BLaER1 treated with 17β-estradiol and CSF1 and Interleukin-3, amounts not matched to agents 10 nM and 100 nM (cell line): Measurements from ENCODE around the gene SOAT2.

Source experiments
- H3K27ac ChIP-seq, 11 experiments: shearing (Covaris generic); formaldehyde crosslinking; 2 replicates each; pipeline ENCODE4 v1.8.1; 2022
- H3K27me3 ChIP-seq, 11 experiments: shearing (Covaris generic); formaldehyde crosslinking; 2 replicates each; pipeline ENCODE4 v1.8.1; 2022
- H3K36me3 ChIP-seq, 11 experiments: shearing (Covaris generic); formaldehyde crosslinking; 2 replicates each; pipeline ENCODE4 v1.8.1; 2022
- H3K4me1 ChIP-seq, 10 experiments: shearing (Covaris generic); formaldehyde crosslinking; 2 replicates each; pipeline ENCODE4 v1.8.1; 2022
- H3K4me2 ChIP-seq, 11 experiments: shearing (Covaris generic); formaldehyde crosslinking; 2 replicates each; pipeline ENCODE4 v1.8.1; 2022
- H3K4me3 ChIP-seq, 10 experiments: shearing (Covaris generic); formaldehyde crosslinking; 2 replicates each; pipeline ENCODE4 v1.8.1; 2022
- H3K9ac ChIP-seq, 11 experiments: shearing (Covaris generic); formaldehyde crosslinking; 2 replicates each; pipeline ENCODE4 v1.8.1; 2022
- H3K9me3 ChIP-seq, 11 experiments: shearing (Covaris generic); formaldehyde crosslinking; replicated peaks in 1 of 11; 2 replicates each; pipeline ENCODE4 v1.8.1; 2022
- H4K20me1 ChIP-seq, 11 experiments: shearing (Covaris generic); formaldehyde crosslinking; 2 replicates each; pipeline ENCODE4 v1.8.1; 2022
- Cebpa-rat ChIP-seq, 11 experiments: shearing (Covaris generic); IDR thresholded peaks; 2 replicates each; pipeline ENCODE4 v1.8.1; 2022

Gene SOAT2

DNA sequence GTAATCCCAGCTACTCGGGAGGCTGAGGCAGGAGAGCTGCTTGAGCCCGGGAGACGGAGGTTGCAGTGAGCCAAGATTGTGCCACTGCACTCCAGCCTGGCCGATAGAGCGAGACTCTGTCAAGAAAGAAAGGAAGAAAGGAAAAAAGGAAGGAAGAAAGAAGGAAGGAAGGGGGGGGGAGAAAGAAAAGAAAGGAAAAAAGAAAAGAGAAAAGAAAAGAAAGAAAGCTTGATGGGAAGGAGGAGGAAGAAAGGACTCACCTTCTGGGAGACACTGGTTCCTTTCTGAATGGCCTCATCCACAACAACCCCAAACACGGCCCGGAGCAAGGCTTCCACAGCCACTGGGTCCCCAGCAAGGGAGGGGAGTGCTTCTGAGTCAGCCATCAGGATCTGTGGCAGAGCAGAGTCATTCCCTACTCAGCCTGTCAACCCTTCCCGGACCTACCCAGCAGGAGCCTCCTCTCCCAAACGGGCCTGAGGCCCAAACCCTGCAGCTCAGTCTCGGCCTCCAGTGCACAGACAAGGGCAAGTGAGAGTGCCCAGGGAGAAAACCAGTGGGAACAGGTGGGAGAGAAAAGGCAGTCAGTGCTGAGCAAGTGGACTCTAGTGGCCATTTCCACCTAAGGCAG is 69.9 kb downstream of the SOAT2 start:
- peak overlapping the region in 2 of 11 experiments; percentile 17 to 24; a peak in 1 of 22 replicates for H3K9ac ChIP-seq

More for the DNA sequence above, 69.9 kb downstream of the SOAT2 start:
- Histone ChIP-seq H4K20me1 (no peaks in the 10 kb centered on the region), H3K27ac (no peak overlapping the region), H3K4me1 (peaks cover 10 to 32% (median 22%) of the 10 kb centered on the region in 10 experiments), H3K36me3 (peaks cover 0 to 28% (median 0%) of the 10 kb centered on the region in 11 experiments; a peak in 3 of 22 replicates), H3K4me2 (peak overlapping the region in 4 of 11 experiments; percentile 5 to 58 (median 20); a peak in 1 of 22 replicates), H3K4me3 (no peak overlapping the region), H3K9me3 (no peaks in the 10 kb centered on the region), H3K27me3 (no peaks in the 10 kb centered on the region)
- TF ChIP-seq Cebpa-rat (IDR thresholded peaks at IDR 0.05) = no peak
